ENCODE results near the gene IFITM2.

GRCh38 chr11:261624-262023, 46.0 kb upstream of the IFITM2 start:
- no peak for TF ChIP-seq BHLHE40 (IDR thresholded peaks at IDR 0.05; ENCODE audit: borderline replicate concordance)
- TF ChIP-seq SP1 (IDR thresholded peaks at IDR 0.05) = no peak
- no peak for TF ChIP-seq HDGF (IDR thresholded peaks at IDR 0.05; ENCODE audit: borderline replicate concordance)
- TF ChIP-seq L3MBTL2 (conservative IDR thresholded peaks at IDR 0.05) = no peak
- TF ChIP-seq FOXM1 (IDR thresholded peaks at IDR 0.05; ENCODE audit: borderline replicate concordance) = no peak
- TF ChIP-seq NFRKB (IDR thresholded peaks at IDR 0.05) = no peak
- TF ChIP-seq TARDBP (IDR thresholded peaks at IDR 0.05) = no peak
- TF ChIP-seq SUZ12 (IDR thresholded peaks at IDR 0.05) = no peak
- no peak for TF ChIP-seq FOXA1 (IDR thresholded peaks at IDR 0.05)

All from HEK293T (cell line).